Measurements from ENCODE around the gene CCNL2.

DNA sequence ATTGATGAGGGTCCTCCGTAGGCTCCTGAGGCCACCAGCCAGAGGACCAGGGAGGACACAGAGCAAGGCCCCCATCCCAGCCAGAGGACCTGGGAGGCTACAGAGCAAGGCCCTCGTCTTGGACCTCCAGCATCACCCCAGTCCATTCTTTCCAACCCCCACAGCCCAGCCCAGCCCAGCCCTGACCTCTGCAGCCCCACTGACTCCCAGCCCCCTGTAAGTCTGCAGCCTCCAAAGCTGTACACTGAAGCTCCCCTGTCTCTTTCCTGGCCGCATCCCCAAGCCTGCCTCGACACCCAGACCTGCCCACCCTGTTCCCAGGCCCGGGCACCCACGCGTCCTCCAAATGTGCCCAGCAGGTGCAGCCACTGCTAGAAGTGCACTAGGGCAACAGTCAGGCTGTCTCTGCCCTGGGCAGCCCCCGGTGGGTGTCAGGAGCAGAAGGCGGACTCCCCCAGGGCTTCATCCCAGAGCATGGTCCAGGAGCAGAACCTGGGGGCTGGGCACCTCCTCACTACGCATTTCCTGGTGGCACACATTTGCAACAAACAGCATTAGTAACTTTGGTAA lies 52.0 kb downstream of the CCNL2 start:
- TF ChIP-seq EZH2phosphoT487 (IDR thresholded peaks at IDR 0.05; ENCODE audit: insufficient read depth, low read depth) (no peak), EZH2 (IDR thresholded peaks at IDR 0.05; ENCODE audit: insufficient read depth, poor library complexity, severe bottlenecking) (no peak)
